Measurements from ENCODE around the gene SLFN12.
"Not testable (repeated sequence)": the region's sequence is repeated elsewhere in the genome, so short reads cannot be mapped to it uniquely, and the experiment has no call there.

The SLFN12 gene

DNA sequence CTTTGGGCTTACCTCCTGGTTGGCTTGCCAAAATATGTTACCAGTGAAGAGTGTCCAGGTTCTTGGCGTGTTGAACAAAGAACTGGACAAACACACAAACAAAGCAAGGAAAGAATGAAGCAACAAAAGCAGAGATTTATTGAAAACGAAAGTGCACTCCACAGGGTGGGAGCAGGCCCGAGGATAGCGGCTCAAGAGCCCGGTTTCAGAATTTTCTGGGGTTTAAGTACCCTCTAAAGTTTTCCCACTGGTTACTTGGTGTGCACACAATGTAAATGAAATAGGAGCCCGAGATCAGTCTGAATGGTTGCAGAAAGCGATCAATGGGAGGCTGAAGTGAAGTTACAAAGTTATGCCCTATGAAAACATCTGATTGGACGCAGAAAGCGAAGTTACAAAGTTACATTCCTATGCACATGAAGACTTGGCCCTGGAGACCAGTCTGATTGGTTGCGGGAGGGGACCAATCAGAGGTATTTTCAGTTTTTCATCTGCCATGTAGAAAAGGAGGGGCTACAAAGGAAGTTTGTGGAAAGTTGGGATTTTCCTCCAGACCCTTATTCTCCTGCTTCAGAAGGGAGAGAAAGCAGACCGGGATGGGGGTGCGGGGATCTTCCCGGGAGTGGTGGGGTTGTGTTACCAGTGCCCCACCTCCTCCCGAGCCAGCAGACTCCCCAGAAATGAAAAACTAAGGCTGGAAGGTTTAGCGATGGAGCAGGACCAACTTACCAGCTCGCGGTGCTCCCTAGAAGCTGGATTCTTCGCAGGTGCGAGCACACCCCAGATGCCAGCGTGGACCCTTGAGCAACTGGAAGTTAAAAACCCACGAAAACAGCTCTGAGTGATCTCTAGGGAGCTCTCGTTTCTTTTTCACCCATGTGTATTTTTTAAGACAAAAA, at the start of gene SLFN12:
Gene SLFN12 (minus strand): TSS at position 325 of the 899 bp plus-strand sequence. CDS start 9,472 bp downstream, outside the sequence.
- DNase-seq, result no peak

DNA sequence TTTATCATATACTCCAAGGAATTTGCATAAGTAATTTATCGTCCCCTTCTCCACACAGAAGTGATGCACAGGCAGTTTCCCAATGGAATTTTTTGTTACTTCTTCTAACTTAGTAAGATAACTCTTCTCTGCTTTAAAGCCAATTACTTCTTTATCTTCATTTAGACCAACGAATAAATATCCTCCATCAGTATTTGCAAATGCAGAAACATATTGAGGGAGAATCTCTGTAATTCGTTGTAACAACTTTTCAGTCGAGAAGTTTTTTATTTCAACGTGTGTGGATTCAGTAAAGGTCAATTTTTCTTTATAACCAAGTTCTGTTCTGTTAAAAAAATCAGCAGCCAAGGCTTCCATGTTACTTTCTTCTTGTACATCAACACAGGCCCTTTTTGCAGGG, 47.0 kb upstream of the SLFN12 start:
- DNase-seq, result no peak

DNA sequence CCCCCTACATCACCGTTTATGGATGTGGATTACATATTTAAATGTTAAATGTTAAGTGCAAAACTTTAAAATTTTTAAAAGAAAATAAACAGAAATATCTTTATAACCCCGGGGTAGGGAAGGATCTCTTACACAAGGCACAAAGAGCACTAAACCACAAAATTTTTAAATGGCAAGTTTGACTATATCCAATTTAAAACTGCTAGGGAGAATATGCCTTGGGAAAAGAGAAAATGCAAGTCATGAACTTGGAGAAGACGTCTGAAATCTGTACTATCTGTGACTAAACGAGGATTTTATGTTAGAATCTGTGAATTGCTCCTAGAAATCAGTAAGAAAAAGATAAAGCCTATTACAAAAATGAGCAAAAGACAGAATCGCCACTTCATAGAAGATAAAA, 44.9 kb upstream of the SLFN12 start:
- no peak for DNase-seq

DNA sequence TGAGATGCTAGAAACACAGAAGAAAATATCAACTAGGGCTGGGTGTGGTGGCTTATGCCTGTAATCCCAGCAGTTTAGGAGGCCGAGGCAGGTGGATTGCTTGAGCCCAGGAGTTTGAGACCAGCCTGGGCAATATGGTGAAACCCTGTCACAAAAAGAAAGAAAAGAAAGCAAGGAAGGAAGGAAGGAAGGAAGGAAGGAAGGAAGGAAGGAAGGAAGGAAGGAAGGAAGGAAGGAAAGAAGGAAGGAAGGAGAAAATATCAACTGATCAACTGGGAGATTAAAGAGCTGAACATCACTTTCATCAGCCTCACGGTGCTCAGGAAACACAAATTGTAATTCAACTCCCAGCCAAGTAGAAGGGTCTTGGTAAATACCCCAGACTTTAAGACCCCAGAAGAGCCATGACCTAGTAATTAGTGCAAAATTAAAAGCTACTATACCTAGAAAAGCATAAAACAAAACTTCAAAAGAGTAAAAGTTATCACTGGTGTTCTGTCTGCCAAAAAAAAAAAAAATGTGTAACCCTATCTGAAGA, 44.1 kb upstream of the SLFN12 start:
- no peak for DNase-seq

DNA sequence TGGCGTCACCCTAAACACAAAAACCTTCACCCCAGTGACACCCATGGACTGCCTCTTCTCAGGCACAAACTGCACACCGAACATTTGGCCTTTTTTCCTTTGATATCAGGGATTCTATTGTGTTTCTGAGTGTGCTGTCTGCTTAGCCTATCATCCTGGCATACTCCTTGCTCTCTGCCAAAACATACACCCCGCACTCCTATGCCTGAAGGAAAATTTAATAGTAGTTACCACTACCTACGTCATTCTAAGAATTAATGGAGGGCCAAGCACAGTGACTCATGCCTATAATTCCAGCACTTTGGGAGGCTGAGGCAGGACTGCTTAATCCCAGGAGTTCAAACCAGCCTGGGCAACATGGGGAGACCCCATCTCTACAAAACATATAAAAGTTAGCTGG, 36.2 kb upstream of the SLFN12 start:
- no peak for DNase-seq

DNA sequence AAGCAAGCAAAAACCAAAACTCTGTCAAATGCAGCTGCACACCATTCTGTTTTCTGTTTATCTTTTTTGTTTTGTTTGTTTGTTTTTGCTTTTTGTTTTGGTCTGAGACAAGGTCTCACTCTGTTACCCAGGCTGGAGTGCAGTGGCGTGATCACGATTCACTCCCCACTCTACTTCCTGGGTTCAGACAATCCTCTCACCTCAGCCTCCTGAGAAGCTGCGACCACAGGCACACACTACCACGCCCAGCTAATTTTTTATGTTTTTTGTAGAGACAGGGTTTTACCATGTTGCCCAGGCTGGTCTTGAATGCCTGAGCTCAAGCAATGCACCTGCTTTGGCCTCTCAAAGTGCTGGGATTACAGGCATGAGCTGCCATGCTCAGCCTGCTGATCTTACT, 35.5 kb upstream of the SLFN12 start:
- no peak for DNase-seq

DNA sequence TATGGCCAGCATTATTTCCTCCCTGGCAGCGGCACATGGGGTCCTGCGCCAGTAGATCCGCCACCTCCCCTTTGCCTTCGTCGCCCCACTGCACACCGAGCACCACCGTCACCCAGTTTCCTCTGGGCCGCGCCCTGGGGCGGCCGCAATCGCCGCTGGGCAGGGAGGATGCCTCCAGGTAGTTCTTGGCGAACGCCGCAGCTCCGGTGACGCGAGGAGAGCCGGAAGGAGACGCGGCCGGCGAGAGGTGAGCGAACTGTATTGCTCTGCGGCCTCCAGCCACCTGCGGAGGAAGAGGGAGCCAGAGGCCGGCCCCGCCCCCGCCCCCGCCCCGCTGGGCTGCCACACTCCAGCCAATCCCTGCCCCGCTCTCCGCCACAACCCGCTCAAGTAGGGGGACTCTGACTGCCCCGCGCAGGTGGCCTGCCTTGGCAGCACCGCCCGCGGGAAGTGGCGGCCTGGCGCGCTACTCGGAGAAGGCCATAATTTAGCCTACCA, 28.1 kb upstream of the SLFN12 start:
- DNase-seq, result no peak

DNA sequence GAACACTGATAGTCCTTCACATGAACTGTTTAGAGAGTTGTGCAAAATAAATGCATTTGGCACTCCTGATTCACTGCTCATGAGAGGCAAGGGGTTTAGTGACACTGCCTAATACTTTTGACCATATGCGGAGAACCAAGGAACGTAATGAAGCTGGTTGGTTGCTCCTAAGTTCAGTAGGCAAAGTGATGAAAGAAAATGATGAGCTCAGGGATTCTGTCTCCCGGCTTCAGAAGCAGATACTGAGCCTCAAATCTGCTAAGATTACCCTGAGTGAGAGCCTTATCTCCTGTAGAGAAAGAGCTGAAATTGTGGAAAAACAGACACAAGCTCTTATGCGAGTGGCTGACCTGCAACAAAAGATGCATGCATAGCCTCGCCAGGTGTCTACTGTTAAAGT, 21.7 kb upstream of the SLFN12 start:
- DNase-seq, result not testable (repeated sequence)

DNA sequence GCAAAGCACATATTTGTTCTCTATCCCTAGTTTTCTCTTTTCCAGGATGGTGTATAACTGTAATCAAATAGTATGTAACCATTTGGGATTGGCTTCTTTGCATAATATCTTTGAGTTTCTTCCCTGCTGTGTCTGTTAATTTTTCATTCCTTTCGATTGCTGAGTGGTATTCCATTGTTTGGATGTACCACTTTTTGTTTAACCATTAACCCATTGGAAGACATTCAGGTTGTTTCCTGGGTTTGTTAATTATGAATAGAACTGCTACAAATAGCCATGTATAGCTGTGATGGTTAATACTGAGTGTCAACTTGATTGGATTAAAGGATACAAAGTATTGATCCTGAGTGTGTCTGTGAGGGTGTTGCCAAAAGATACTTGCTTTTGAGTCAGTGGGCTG, 20.9 kb upstream of the SLFN12 start:
- DNase-seq, result no peak

DNA sequence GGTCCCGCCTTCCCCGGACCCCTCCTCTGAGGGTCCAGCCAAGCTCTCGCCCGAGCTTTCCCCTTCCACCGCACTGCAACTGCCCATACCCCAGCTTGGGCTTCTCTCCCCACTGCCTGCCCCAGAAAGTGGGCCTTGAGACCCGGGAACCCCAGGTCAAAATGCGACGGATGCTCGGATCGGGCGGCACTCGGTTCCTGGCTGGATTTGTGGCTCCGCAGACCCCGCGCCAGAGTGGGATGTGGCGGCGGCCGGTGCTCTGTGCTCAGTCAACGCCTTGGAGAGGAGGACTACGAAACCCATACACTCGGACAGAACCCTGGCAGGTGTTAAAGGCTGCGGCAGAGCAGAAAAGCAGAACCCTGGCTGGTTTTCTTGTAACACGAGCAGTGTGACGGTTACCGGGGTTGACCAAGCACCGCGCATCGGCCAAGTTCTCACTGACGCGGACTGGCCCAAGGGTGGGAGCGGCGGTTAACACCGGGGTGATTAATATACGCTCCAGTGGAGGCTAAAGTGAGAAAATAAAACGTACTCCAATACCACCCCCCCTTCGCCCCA, 17.2 kb upstream of the SLFN12 start:
- DNase-seq, result no peak

DNA sequence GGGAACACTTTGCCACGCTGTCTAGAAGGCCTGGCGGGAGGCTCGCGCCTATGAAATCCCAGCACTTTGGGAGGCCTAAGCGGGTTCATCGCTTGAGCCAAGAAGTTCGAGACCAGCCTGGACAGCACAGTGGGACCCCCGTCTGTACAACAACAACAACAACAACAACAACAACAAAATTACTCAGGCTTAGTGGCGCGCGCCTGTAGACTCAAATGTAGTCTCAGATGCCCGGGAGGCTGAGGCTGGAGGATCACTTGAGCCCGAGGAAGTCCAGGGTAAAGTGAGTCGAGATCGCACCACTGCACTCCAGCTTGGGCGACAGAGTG, 16.6 kb upstream of the SLFN12 start:
- no peak for DNase-seq

DNA sequence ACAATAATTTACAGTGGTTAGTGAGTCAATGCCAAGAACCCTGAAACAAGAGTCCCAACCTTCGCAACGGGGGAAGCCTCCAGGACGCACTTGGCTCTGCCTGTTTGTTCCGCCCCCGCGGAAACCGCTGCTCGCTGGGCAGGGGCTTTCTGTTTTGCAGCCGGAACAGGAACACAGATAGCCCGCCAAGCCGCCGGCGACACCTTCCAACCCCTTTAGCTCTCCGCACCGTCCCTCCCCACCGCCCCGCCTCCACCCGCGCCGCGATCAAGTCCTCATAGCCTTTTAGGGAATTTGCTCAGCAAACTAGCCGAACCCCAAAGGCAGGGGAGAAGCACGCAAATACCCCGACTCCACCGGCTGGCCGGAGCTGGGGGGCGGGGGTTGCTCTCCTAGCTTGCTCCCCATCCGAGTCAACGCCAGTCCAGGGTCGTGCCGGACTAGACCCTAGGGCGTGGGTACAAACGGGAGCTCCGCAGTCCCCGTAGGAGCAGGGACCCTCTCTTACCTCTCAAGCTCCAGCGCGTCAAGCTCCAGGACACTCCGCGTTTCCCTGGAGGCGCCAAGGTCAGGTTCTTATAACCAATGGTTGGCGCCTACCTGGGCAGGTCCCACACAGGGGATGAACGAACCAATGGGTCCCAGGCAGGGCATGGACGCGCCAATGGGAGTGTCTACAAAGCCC, 16.1 kb upstream of the SLFN12 start, which contains the start of gene SLFN13:
Gene SLFN13 (minus strand): TSS at position 553 of the 685 bp plus-strand sequence. CDS start 3,086 bp downstream, outside the sequence.
- DNase-seq, result no peak

DNA sequence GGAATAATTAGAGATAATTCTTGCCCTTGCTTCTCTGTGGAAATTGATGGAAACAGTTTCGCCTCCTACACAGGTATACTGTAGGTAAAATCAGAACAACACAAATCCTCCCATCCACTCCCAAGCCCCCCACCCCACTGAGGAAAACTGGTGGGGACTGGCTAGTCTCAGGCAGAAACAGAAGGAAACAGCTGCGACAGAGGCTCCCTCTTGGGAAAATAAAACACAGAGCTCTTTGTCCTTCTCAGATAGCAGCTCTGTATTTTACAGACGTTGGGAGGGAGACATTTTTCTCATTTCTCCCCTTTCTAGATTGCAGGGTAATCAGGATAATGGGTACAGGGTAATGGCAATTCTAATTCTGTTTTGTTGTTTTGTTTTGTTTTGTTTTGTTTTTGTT, 15.2 kb upstream of the SLFN12 start:
- DNase-seq, result no peak

DNA sequence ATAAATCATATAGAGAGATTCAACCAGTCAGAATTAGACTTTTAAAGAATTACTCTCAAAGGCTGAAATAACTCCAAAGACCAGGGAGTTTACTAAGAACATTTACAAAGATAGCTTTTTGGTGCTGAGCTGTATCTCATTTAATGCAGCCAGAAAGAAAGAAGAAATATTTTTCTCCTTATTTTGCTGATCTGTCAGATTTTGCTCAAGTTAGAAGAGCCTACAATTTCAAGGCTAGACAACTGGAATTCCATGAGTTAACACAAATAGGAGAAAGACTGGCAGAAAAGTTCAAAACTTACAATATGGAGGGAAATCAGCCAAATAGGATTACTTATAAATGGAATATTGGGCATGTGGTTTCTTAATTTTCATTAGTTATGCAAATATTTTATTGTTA, 6.1 kb upstream of the SLFN12 start:
- DNase-seq, result no peak

DNA sequence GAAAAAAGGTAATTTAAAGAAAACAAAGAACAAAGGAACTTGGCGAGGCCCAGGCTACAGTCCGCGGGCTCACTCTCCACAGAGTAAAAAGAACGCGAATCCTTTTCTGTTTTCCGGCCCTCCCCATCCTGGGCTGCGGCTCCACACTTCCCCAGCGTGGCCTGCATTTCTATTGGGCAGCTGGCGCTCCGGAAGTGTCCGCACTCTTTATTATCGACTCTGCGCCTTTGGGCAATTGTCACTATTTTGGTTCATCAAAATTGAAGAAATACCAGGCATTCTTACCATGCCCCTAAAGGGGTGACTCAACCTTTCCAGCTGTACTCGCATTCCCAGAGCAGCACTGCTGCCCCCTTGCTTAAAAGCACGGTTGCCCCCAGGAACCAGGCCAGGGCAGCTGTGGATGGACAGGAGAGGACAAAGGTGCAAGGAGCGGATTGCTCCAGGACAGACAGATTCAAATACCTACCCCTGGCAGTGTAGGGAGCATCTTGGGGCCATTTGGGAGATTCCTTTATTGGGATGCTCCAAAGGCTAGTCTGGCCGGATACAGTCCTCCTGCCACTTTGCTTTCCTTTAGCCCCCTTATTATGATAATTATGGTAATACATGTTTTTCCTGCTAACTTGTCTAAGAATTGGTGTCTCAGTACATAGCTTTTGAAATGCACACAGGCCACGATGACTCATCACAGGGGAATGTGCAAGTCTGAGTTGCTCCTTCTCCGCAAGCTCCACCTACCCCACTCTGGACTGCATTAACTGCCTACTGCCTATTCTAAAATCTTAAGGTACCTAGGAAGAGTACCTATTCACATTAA, 985 bp upstream of the SLFN12 start:
- DNase-seq, result no peak

DNA sequence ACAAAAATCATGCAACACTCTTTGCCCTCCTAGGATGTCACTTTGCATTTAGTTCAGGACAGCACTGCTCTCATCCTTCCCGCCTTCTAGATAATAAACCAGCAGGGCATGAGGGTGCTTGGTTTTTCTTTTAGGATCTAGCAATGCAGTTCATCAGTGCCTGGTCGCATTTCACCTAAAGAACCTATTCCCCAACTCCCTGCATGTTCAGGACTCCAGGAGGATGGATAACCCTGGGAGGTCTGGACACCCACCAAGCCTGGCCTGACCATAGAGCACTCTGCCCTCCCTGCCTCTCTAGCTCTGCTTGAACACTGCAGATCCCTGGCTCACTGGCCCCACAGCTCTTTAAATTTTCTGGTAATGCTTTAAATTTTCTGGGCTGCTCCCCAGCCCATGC, 2.6 kb downstream of the SLFN12 start:
- no peak for DNase-seq

DNA sequence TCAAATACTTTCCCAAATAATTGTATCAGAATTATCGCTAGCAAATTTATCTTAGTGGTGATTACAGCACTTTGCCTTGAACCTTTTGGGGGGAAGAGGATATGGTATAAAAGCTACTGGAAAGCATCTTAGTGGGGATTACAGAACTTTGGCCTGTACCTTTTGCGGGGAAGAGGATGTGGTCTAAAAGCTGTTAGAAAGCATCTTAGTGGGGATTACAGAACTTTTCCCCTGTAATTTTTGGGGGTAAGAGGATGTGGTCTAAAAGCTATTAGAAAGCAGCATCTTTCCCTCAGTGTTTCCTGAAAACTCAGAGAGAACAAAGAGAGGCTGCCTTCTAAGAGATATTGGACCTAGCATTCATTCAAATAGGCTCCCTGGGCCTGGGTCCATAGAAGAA, 4.1 kb downstream of the SLFN12 start:
- DNase-seq, result no peak

DNA sequence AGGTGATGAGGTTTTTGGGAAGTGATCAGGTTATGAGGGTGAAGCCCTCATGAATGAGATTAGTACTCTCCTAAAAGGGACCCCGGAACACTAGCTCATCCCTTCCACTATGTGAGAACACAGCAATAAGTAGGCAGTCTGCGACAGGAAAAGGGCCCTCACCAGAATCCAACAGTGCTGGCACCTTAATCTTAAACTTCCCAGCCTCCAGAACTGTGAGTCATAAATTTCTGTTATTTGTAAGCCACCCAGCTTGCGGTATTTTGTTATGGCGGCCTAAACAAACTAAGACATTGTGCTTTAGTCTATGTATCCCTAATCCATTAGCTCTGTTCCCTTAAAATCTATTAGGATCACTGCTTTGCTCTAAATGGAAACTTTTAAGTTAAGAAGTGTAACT, 8.5 kb downstream of the SLFN12 start:
- DNase-seq, result no peak

DNA sequence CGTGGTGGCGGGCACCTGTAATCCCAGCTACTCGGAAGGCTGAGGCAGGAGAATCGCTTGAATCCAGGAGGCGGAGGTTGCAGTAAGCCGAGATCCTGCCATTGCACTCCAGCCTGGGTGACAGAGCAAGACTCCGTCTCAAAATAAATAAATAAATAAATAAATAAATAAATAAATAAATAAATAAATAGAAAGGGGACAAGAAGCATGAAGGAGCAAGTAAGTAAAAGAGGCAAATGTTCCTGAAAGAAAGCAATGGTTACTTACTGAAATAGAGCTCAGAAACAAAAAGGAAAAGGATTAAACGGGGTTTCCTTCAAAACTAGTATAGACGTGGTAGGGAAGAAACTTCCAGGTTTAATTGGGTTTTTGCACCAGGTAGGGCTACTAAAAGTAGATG, 11.2 kb downstream of the SLFN12 start:
- DNase-seq, result not testable (repeated sequence)

DNA sequence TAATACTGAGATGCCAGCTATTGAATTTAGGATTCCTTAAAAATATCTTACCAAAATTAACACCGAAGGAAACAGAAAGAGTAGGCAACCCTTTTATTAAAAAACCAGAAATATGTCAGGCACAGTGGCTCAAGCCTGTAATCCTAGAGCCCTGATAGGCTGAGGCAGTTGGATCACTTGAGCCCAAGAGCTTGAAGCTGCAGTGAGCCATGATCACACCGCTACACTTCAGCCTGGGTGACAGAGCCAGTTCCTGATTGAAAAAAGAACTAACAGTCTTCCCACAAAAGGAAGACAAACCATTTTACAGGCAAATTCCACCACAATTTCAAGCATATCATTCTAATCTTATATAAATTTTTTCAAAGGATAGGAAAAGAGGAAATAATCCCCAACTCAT, 15.6 kb downstream of the SLFN12 start:
- no peak for DNase-seq

DNA sequence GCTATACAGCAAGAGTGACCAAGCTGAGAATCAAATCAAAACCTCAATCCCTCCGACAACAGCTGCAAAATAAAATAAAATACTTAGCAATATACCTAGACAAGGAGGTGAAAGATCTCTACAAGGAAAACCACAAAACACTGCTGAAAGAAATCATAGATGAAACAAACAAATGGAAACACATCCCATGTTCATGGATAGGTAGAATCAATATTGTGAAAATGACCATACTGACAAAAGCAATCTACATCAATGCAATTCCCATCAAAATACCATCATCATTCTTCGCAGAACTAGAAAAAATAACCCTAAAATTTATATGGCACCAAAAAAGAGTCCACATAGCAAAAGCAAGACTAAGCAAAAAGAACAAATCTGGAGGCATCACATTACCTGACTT, 17.6 kb downstream of the SLFN12 start:
- DNase-seq, result not testable (repeated sequence)

DNA sequence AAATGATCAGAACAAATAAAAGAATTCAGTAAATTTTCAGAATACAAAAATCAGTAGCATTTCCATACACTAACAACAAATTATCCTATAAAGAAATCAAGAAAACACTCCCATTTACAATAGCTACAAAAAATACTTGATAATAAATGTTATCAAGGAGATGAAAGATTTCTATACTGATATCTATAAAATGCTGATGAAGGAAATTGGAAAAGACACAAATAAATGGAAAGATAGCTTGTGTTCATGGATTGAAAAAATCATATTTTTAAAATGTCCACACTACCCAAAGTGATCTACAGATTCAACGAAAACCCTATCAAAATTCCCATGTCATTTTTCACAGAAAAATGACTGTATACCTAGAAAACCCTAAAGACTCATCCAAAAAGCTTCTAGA, 18.1 kb downstream of the SLFN12 start:
- DNase-seq, result no peak

DNA sequence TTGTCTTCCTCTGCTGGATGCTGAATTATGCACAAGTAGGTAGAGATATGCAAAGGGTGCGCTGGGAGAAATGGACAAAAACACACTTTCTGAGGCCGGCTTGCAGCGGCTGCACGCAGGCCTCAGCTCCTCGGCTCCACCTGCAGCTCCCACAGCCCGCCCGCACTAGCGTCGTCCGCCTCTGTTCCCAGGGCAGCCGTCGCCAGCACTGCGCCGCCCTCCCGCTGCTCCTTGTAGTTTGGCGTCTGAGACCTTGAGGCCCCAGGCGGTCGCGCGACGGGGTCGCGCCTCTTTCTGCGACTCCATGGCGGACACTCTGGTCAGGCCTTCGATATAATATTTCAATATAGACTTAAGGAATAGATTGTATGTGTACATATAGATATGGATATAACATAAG, 24.8 kb downstream of the SLFN12 start:
- no peak for DNase-seq
